Measurements from ENCODE around the gene ELF4.
"Not testable (repeated sequence)": the region's sequence is repeated elsewhere in the genome, so short reads cannot be mapped to it uniquely, and the experiment has no call there.

Gene ELF4

GRCh38 chrX:130110379-130111219 is at the start of gene ELF4:
Gene ELF4, minus strand, starts transcription at chrX:130110497. Its CDS starts 29,167 bp downstream, at chrX:130081330.
- peak; percentile 56 for DNase-seq

GRCh38 chrX:130159776-130160175 is 49.5 kb upstream of the ELF4 start:
- DNase-seq = no peak

GRCh38 chrX:130158311-130158710 is 48.0 kb upstream of the ELF4 start:
- DNase-seq = no peak

- DNase-seq = no peak
Measured at GRCh38 chrX:130155564-130155963, 45.3 kb upstream of the ELF4 start.

- DNase-seq = no peak
Measured at GRCh38 chrX:130147631-130148030, 37.3 kb upstream of the ELF4 start.

- no peak for DNase-seq
Measured at GRCh38 chrX:130145123-130145522, 34.8 kb upstream of the ELF4 start.

GRCh38 chrX:130144509-130144908 is 34.2 kb upstream of the ELF4 start:
- no peak for DNase-seq

GRCh38 chrX:130139474-130140201 is 29.3 kb upstream of the ELF4 start:
- no peak for DNase-seq

- DNase-seq = no peak
Measured at GRCh38 chrX:130136961-130137360, 26.7 kb upstream of the ELF4 start.

GRCh38 chrX:130136496-130136895 is 26.2 kb upstream of the ELF4 start:
- no peak for DNase-seq

GRCh38 chrX:130130990-130131389 is 20.7 kb upstream of the ELF4 start:
- no peak for DNase-seq

GRCh38 chrX:130125091-130125874 is 15.0 kb upstream of the ELF4 start:
- DNase-seq = no peak

- no peak for DNase-seq
Measured at GRCh38 chrX:130124577-130124976, 14.3 kb upstream of the ELF4 start.

GRCh38 chrX:130121505-130121800 is 11.2 kb upstream of the ELF4 start:
- DNase-seq = no peak

- peak; percentile 52 for DNase-seq
Measured at GRCh38 chrX:130120746-130121504, 10.6 kb upstream of the ELF4 start.

- DNase-seq = no peak
Measured at GRCh38 chrX:130120321-130120731, 10.0 kb upstream of the ELF4 start.

GRCh38 chrX:130119312-130119898 is 9.1 kb upstream of the ELF4 start:
- DNase-seq = no peak

- no peak for DNase-seq
Measured at GRCh38 chrX:130118441-130119311, 8.4 kb upstream of the ELF4 start.

GRCh38 chrX:130117166-130117565 is 6.9 kb upstream of the ELF4 start:
- DNase-seq = no peak

- not testable (repeated sequence) for DNase-seq
Measured at GRCh38 chrX:130115119-130115885, 5.0 kb upstream of the ELF4 start.
